Fibroblast of skin of back (primary cell): ENCODE measurements around the gene MKNK2.

Source experiments
- DNase-seq: peaks from one replicate; pipeline ENCODE4 v3.0.0-alpha.2; 2013

Gene MKNK2

GRCh38 chr19:2057484-2058469, 6.7 kb upstream of the MKNK2 start:
- DNase-seq = no peak

- DNase-seq = no peak
These were observed 5.8 kb upstream of the MKNK2 start for GRCh38 chr19:2056837-2057192.

GRCh38 chr19:2055931-2056836, 5.1 kb upstream of the MKNK2 start:
- peak; percentile 76 for DNase-seq

- no peak for DNase-seq
These were observed 3.7 kb upstream of the MKNK2 start for GRCh38 chr19:2054763-2055162.

GRCh38 chr19:2053601-2054389, 2.8 kb upstream of the MKNK2 start:
- DNase-seq = no peak

GRCh38 chr19:2051773-2052704, 995 bp upstream of the MKNK2 start:
- no peak for DNase-seq

GRCh38 chr19:2050349-2050990, 574 bp downstream of the MKNK2 start:
- DNase-seq = no peak

- peak; percentile 46 for DNase-seq
These were observed 1.2 kb downstream of the MKNK2 start for GRCh38 chr19:2049741-2050348.

- DNase-seq = no peak
These were observed 1.9 kb downstream of the MKNK2 start for GRCh38 chr19:2048959-2049740.

- DNase-seq = no peak
These were observed 2.7 kb downstream of the MKNK2 start for GRCh38 chr19:2048104-2048958.

GRCh38 chr19:2047449-2048103, 3.5 kb downstream of the MKNK2 start:
- peak; percentile 32 for DNase-seq

- DNase-seq = no peak
These were observed 4.0 kb downstream of the MKNK2 start for GRCh38 chr19:2047076-2047448.

GRCh38 chr19:2046046-2046907, 4.8 kb downstream of the MKNK2 start:
- DNase-seq = no peak

GRCh38 chr19:2045501-2046045, 5.5 kb downstream of the MKNK2 start:
- no peak for DNase-seq

- DNase-seq = no peak
These were observed 6.1 kb downstream of the MKNK2 start for GRCh38 chr19:2044709-2045500.
